Activated CD4-positive, alpha-beta T cell treated with anti-CD3 and anti-CD28 coated beads for 36 hours (primary cell): ENCODE data around the gene NACC1. TPM values are rescaled to one million over a fixed set of nuclear protein-coding genes. Genes with fewer than 3 reads are reported as not detected.

Experiments
- ATAC-seq: fragments of 200-7000 bp; cut with Tn5 transposase; one replicate; pipeline ENCODE4 v1.10.0; 2021; ENCODE audit warnings: mild to moderate bottlenecking, moderate library complexity
- CTCF ChIA-PET: fragments of 350-600 bp; sonication (Branson Sonifier 250); formaldehyde crosslinking; loops from one replicate; lab custom pipeline; 2021; ENCODE audit warnings: antibody characterized with exemption; lab: Charles Lee
- POLR2A ChIA-PET: fragments of 350-600 bp; sonication (Branson Sonifier 250); formaldehyde crosslinking; loops from one replicate; lab custom pipeline; 2021; ENCODE audit warnings: antibody characterized with exemption, inconsistent platforms; lab: Charles Lee
- DNase-seq: peaks from one replicate; pipeline ENCODE4 v3.0.0-alpha.2; 2020
- H3K27ac Mint-ChIP-seq: one replicate; pipeline ENCODE4 v1.8.0; 2021; ENCODE audit warnings: mixed read lengths
- H3K27me3 Mint-ChIP-seq: one replicate; pipeline ENCODE4 v1.8.0; 2021; ENCODE audit warnings: mixed read lengths
- H3K36me3 Mint-ChIP-seq: one replicate; pipeline ENCODE4 v1.8.0; 2021; ENCODE audit warnings: low read depth, mixed read lengths
- H3K4me1 Mint-ChIP-seq: one replicate; pipeline ENCODE4 v1.8.0; 2021; ENCODE audit warnings: mixed read lengths
- H3K4me3 Mint-ChIP-seq: one replicate; pipeline ENCODE4 v1.8.0; 2021; ENCODE audit warnings: mild to moderate bottlenecking, moderate library complexity, mixed read lengths
- H3K9me3 Mint-ChIP-seq: one replicate; pipeline ENCODE4 v1.8.0; 2021; ENCODE audit warnings: low read depth, mixed read lengths
- intact Hi-C, 2 experiments: fragments of 100-400 bp; cut with DNase I in 1 of 2; cut with micrococcal nuclease in 1 of 2; formaldehyde crosslinking; loops; one replicate each; pipeline versions ENCODE4 v1.14.2 to v1.15.1; 2022 to 2024; cut with DNase I, micrococcal nuclease
- total RNA-seq, 2 experiments: library from RNA; stranded (reverse); gene quantifications; one replicate each; pipeline ENCODE4 v1.2.3, GENCODE V29; 2021

NACC1 gene
- total RNA-seq, 2 experiments from 2014 or later = 77.5 to 84.5 TPM

- no peaks in the 10 kb centered on the region for H3K4me1 Mint-ChIP-seq
- intact Hi-C loops = no loop called here
- ATAC-seq = no peak
- ChIA-PET CTCF (interaction anchor here (0.5 to 1.6 kb wide), 5 partner anchors 13 to 195 kb away, joined by 3 to 4 read pairs (median 4); no protein-coding TSS in a partner anchor), POLR2A (interaction anchor here (0.5 kb wide), 1 partner anchor 445 kb away, joined by 4 read pairs; no protein-coding TSS in a partner anchor)
- H3K36me3 Mint-ChIP-seq = no peaks in the 10 kb centered on the region
- H3K27me3 Mint-ChIP-seq = no peaks in the 10 kb centered on the region
- DNase-seq = no peak
- no peak overlapping the region for H3K27ac Mint-ChIP-seq
- no peak overlapping the region for H3K4me3 Mint-ChIP-seq
- no peaks in the 10 kb centered on the region for H3K9me3 Mint-ChIP-seq
Measured at GRCh38 chr19:13077240-13077639, 40.8 kb upstream of the NACC1 start.

- DNase-seq = no peak
- ATAC-seq = no peak
- POLR2A ChIA-PET = no interaction called here
- Mint-ChIP-seq H3K36me3 (no peaks in the 10 kb centered on the region), H3K27me3 (no peaks in the 10 kb centered on the region), H3K9me3 (no peaks in the 10 kb centered on the region), H3K4me1 (no peaks in the 10 kb centered on the region), H3K27ac (no peak overlapping the region), H3K4me3 (no peak overlapping the region)
- CTCF ChIA-PET = interaction anchor here (1.2 to 1.5 kb wide), 2 partner anchors 17 kb away, joined by 3 to 4 read pairs; no protein-coding TSS in a partner anchor
- intact Hi-C loops = no loop called here
Measured at GRCh38 chr19:13078381-13078780, 39.7 kb upstream of the NACC1 start.

GRCh38 chr19:13078897-13079541 lies 39.0 kb upstream of the NACC1 start:
- intact Hi-C loops = no loop called here
- ChIA-PET CTCF (interaction anchor here (0.8 to 1.2 kb wide), 3 partner anchors 12 to 101 kb away, joined by 3 to 4 read pairs (median 4); no protein-coding TSS in a partner anchor), POLR2A (no interaction called here)
- no peak overlapping the region for H3K27ac Mint-ChIP-seq
- no peaks in the 10 kb centered on the region for H3K36me3 Mint-ChIP-seq
- H3K4me1 Mint-ChIP-seq = no peaks in the 10 kb centered on the region
- H3K4me3 Mint-ChIP-seq = no peak overlapping the region
- no peaks in the 10 kb centered on the region for H3K27me3 Mint-ChIP-seq
- ATAC-seq (no peak), DNase-seq (no peak)
- no peaks in the 10 kb centered on the region for H3K9me3 Mint-ChIP-seq

GRCh38 chr19:13079542-13079986 lies 38.5 kb upstream of the NACC1 start:
- Mint-ChIP-seq H3K27ac (no peak overlapping the region), H3K27me3 (no peaks in the 10 kb centered on the region), H3K36me3 (no peaks in the 10 kb centered on the region), H3K4me1 (no peaks in the 10 kb centered on the region), H3K9me3 (no peaks in the 10 kb centered on the region), H3K4me3 (no peak overlapping the region)
- intact Hi-C loops = no loop called here
- DNase-seq (no peak), ATAC-seq (no peak)
- ChIA-PET CTCF (interaction anchor here (0.8 to 1.2 kb wide), 5 partner anchors 12 to 114 kb away, joined by 3 to 4 read pairs (median 4); no protein-coding TSS in a partner anchor), POLR2A (no interaction called here)

GRCh38 chr19:13082192-13083007 lies 35.7 kb upstream of the NACC1 start:
- Mint-ChIP-seq H3K36me3 (no peaks in the 10 kb centered on the region), H3K4me3 (no peak overlapping the region), H3K4me1 (no peaks in the 10 kb centered on the region), H3K27ac (no peak overlapping the region), H3K9me3 (no peaks in the 10 kb centered on the region), H3K27me3 (no peaks in the 10 kb centered on the region)
- intact Hi-C loops = no loop called here
- ChIA-PET POLR2A (no interaction called here), CTCF (interaction anchor here (0.7 kb wide), 1 partner anchor 21 kb away, joined by 3 read pairs; no protein-coding TSS in a partner anchor)
- DNase-seq (no peak), ATAC-seq (no peak)

- no peak for ATAC-seq
- no peak overlapping the region for H3K27ac Mint-ChIP-seq
- H3K9me3 Mint-ChIP-seq = no peaks in the 10 kb centered on the region
- H3K27me3 Mint-ChIP-seq = no peaks in the 10 kb centered on the region
- no peaks in the 10 kb centered on the region for H3K4me1 Mint-ChIP-seq
- POLR2A ChIA-PET = no interaction called here
- intact Hi-C loops = no loop called here
- no peaks in the 10 kb centered on the region for H3K36me3 Mint-ChIP-seq
- CTCF ChIA-PET = interaction anchor here (1.2 kb wide), 1 partner anchor 11 kb away, joined by 3 read pairs; no protein-coding TSS in a partner anchor
- DNase-seq = no peak
- H3K4me3 Mint-ChIP-seq = no peak overlapping the region
Measured at GRCh38 chr19:13083008-13083404, 35.1 kb upstream of the NACC1 start.

GRCh38 chr19:13083627-13084026 lies 34.4 kb upstream of the NACC1 start:
- H3K36me3 Mint-ChIP-seq = no peaks in the 10 kb centered on the region

GRCh38 chr19:13085666-13086065 lies 32.4 kb upstream of the NACC1 start:
- H3K9me3 Mint-ChIP-seq = no peaks in the 10 kb centered on the region
- ChIA-PET POLR2A (interaction anchor here (0.6 kb wide), 1 partner anchor 72 kb away, joined by 3 read pairs; no protein-coding TSS in a partner anchor), CTCF (interaction anchor here (0.6 to 4.3 kb wide), 3 partner anchors 24 to 122 kb away, joined by 3 to 16 read pairs (median 8); no protein-coding TSS in a partner anchor)
- ATAC-seq (no peak), DNase-seq (no peak)
- H3K27me3 Mint-ChIP-seq = no peaks in the 10 kb centered on the region
- no peak overlapping the region for H3K27ac Mint-ChIP-seq
- H3K4me1 Mint-ChIP-seq = no peaks in the 10 kb centered on the region
- H3K4me3 Mint-ChIP-seq = no peak overlapping the region
- no peaks in the 10 kb centered on the region for H3K36me3 Mint-ChIP-seq
- intact Hi-C loops = no loop called here

More at GRCh38 chr19:13083627-13084026, 34.4 kb upstream of the NACC1 start:
- Mint-ChIP-seq H3K4me1 (no peaks in the 10 kb centered on the region), H3K9me3 (no peaks in the 10 kb centered on the region), H3K4me3 (no peak overlapping the region), H3K27me3 (no peaks in the 10 kb centered on the region), H3K27ac (no peak overlapping the region)
- ChIA-PET CTCF (interaction anchor here (0.6 to 4.3 kb wide), 3 partner anchors 10 to 118 kb away, joined by 3 to 16 read pairs (median 4); no protein-coding TSS in a partner anchor), POLR2A (no interaction called here)
- DNase-seq (no peak), ATAC-seq (no peak)
- intact Hi-C loops = no loop called here

- H3K27ac Mint-ChIP-seq = no peak overlapping the region
- no peak for ATAC-seq
- no peaks in the 10 kb centered on the region for H3K27me3 Mint-ChIP-seq
- DNase-seq = no peak
- ChIA-PET POLR2A (interaction anchor here (0.6 kb wide), 1 partner anchor 73 kb away, joined by 3 read pairs; no protein-coding TSS in a partner anchor), CTCF (interaction anchor here (2.6 to 4.3 kb wide), 2 partner anchors 25 to 121 kb away, joined by 8 to 16 read pairs; no protein-coding TSS in a partner anchor)
- intact Hi-C loops = no loop called here
- H3K9me3 Mint-ChIP-seq = no peaks in the 10 kb centered on the region
- no peak overlapping the region for H3K4me3 Mint-ChIP-seq
- H3K36me3 Mint-ChIP-seq = no peaks in the 10 kb centered on the region
- no peaks in the 10 kb centered on the region for H3K4me1 Mint-ChIP-seq
Measured at GRCh38 chr19:13086341-13086740, 31.7 kb upstream of the NACC1 start.

- no peaks in the 10 kb centered on the region for H3K27me3 Mint-ChIP-seq
- H3K9me3 Mint-ChIP-seq = no peaks in the 10 kb centered on the region
- H3K27ac Mint-ChIP-seq = no peak overlapping the region
- H3K36me3 Mint-ChIP-seq = no peaks in the 10 kb centered on the region
- no peaks in the 10 kb centered on the region for H3K4me1 Mint-ChIP-seq
- ChIA-PET CTCF (interaction anchor here (4.3 kb wide), 1 partner anchor 122 kb away, joined by 16 read pairs; no protein-coding TSS in a partner anchor), POLR2A (no interaction called here)
- intact Hi-C loops = no loop called here
- no peak overlapping the region for H3K4me3 Mint-ChIP-seq
- ATAC-seq (no peak), DNase-seq (no peak)
Measured at GRCh38 chr19:13087295-13087694, 30.8 kb upstream of the NACC1 start.
